HepG2 (cell line): Measurements from ENCODE around the gene CCT8. TPM values are rescaled to one million over a fixed set of nuclear protein-coding genes. Genes with fewer than 3 reads are reported as not detected.
"Not testable (repeated sequence)": the region's sequence is repeated elsewhere in the genome, so short reads cannot be mapped to it uniquely, and the experiment has no call there.

ENCODE experiments used
- ATAC-seq: fragments of 200-7000 bp; cut with Tn5 transposase; 3 replicates; pipeline ENCODE4 v1.9.1; 2020; ENCODE audit warnings: mild to moderate bottlenecking, moderate library complexity
- BruUV-seq: library from RNA; stranded (reverse); fragments of 400-500 nt; replicated peaks from 2 replicates; lab custom pipeline; 2021; lab: Mats Ljungman, UMichigan
- CTCF ChIA-PET: fragments of 300-600 bp; formaldehyde crosslinking; extraction: SDS; loops from one replicate; lab custom pipeline; 2021; ENCODE audit warnings: low total read pairs, inconsistent platforms, low intra/inter-chr PET ratio; lab: Yijun Ruan, JAX
- POLR2A ChIA-PET: fragments of 350-600 bp; sonication (Branson Sonifier 250); formaldehyde crosslinking; loops from one replicate; lab custom pipeline; 2020; ENCODE audit warnings: antibody characterized with exemption, inconsistent platforms; lab: Yijun Ruan, JAX
- DNase-seq: peaks from one replicate; pipeline ENCODE4 v3.0.0-alpha.2; 2015; ENCODE audit warnings: low spot score
- FAIRE-seq: peaks from 3 replicates; lab custom pipeline; 2011; peaks lifted over from hg19 to GRCh38; lab: Jason Lieb, UNC
- H2AFZ ChIP-seq: one replicate; pipeline ENCODE4 v1.6.1; 2011; ENCODE audit warnings: low read length, inconsistent platforms
- H3K27ac ChIP-seq: fragments of 300-600 bp; 3 replicates; pipeline ENCODE4 v1.8.0; 2011; ENCODE audit warnings: mixed run types, mild to moderate bottlenecking, mixed read lengths, low read length, inconsistent platforms; ENCODE audit not compliant: insufficient read depth; ENCODE audit errors: extremely low read length
- H3K27me3 ChIP-seq, 2 experiments: fragments of 200-600 bp in 1 of 2; 2 replicates in 1 of 2; 3 replicates in 1 of 2; pipeline versions ENCODE4 v1.6.0 to v1.8.0; 2011; ENCODE audit warnings: low read length in 2 of 2, mild to moderate bottlenecking in 2 of 2, moderate library complexity in 2 of 2, inconsistent platforms in 1 of 2; ENCODE audit not compliant: insufficient read depth in 2 of 2, control insufficient read depth in 1 of 2
- H3K36me3 ChIP-seq, 2 experiments: fragments of 200-600 bp in 1 of 2; replicated peaks in 1 of 2; 2 replicates in 1 of 2; 3 replicates in 1 of 2; pipeline versions ENCODE4 v1.5.1 to v1.8.0; 2011; ENCODE audit warnings: low read length in 2 of 2, inconsistent platforms in 1 of 2; ENCODE audit not compliant: insufficient read depth in 2 of 2, control insufficient read depth in 1 of 2
- H3K4me1 ChIP-seq: 2 replicates; pipeline ENCODE4 v1.5.1; 2012; ENCODE audit warnings: low read length, inconsistent platforms; ENCODE audit not compliant: insufficient read depth
- H3K4me2 ChIP-seq: 2 replicates; pipeline ENCODE4 v1.6.0; 2011; ENCODE audit warnings: low read depth, low read length, inconsistent platforms
- H3K4me3 ChIP-seq, 3 experiments: fragments of 200-600 bp in 1 of 3; sonication (generic), shearing (Covaris generic) in 1 of 3; replicated peaks in 1 of 3; 2 replicates each; pipeline ENCODE4 v1.5.1; 2011 to 2016; ENCODE audit warnings: low read length in 3 of 3, inconsistent platforms in 2 of 3, low read depth in 2 of 3, mild to moderate bottlenecking in 2 of 3, control low read depth in 1 of 3, mixed read lengths in 1 of 3; ENCODE audit not compliant: insufficient read depth in 1 of 3
- H3K79me2 ChIP-seq: one replicate; pipeline ENCODE4 v1.6.1; 2011; ENCODE audit warnings: low read length, inconsistent platforms; ENCODE audit not compliant: insufficient read depth
- H3K9ac ChIP-seq: 2 replicates; pipeline ENCODE4 v1.6.0; 2011; ENCODE audit warnings: mild to moderate bottlenecking, low read depth, low read length, inconsistent platforms; ENCODE audit not compliant: insufficient read depth
- H3K9me3 ChIP-seq: 2 replicates; pipeline ENCODE4 v1.5.1; 2012; ENCODE audit warnings: mild to moderate bottlenecking, low read length
- H4K20me1 ChIP-seq: 2 replicates; pipeline ENCODE4 v1.6.0; 2011; ENCODE audit warnings: inconsistent platforms, mild to moderate bottlenecking, low read length, moderate library complexity; ENCODE audit not compliant: insufficient read depth
- JARID2 ChIP-seq: sonication (generic); formaldehyde crosslinking; IDR thresholded peaks from 2 replicates; pipeline ENCODE4 v1.8.1; 2023; ENCODE audit warnings: missing genetic modification reagents, inconsistent platforms; ENCODE audit not compliant: insufficient replicate concordance
- ZNF101 ChIP-seq: sonication (generic); formaldehyde crosslinking; IDR thresholded peaks from 2 replicates; pipeline ENCODE4 v1.4.0; 2020; ENCODE audit warnings: mild to moderate bottlenecking, low read depth, missing genetic modification reagents, borderline replicate concordance
- WGBS: methylation state at CpG from one replicate; pipeline ENCODE4 v1.1.6; 2017; ENCODE audit warnings: low lambda C conversion rate; 5-methylcytosine and 5-hydroxymethylcytosine counted together
- in situ Hi-C: cut with HindIII; loops from 2 replicates; pipeline ENCODE4 v1.10.0; 2017; ENCODE audit warnings: low pct_unique_long_range_greater_than_20kb; ENCODE audit not compliant: extremely low pct_ligation_motif_present
- intact Hi-C: fragments of 100-400 bp; cut with micrococcal nuclease; formaldehyde crosslinking; loops from one replicate; pipeline ENCODE4 v1.10.0; 2022; ENCODE audit not compliant: unreplicated experiment
- polyA plus RNA-seq, 8 experiments: library from polyadenylated mRNA; depleted of rRNA in 3 of 8; stranded (reverse) in 7 of 8; unstranded in 1 of 8; fragments of >200 nt; fragmentation: Illumina TruSeq in 4 of 8; extraction: Trizol in 4 of 8; gene quantifications; 2 replicates each; pipeline versions ENCODE4 v1.2.1 to v1.2.3, GENCODE V29; 2011 to 2016; ENCODE audit warnings: low read depth in 4 of 8, missing spikeins in 1 of 8, mixed read lengths in 1 of 8; ENCODE audit not compliant: insufficient read depth in 1 of 8
- total RNA-seq, 5 experiments: library from RNA; depleted of rRNA; stranded (reverse); fragments of >200 nt; fragmentation: Illumina TruSeq; extraction: Trizol; gene quantifications; 2 replicates each; pipeline ENCODE4 v1.2.3, GENCODE V29; 2016; ENCODE audit warnings: low read depth in 1 of 5
- TF ChIP-seq, protein P1 (sequence below): sonication (generic); formaldehyde crosslinking; conservative IDR thresholded peaks from 2 replicates; pipeline ENCODE4 v1.8.1; 2023; ENCODE audit warnings: missing genetic modification reagents

Gene CCT8
- total and polyA plus RNA-seq, 2 of the 13 experiments (the other 11 are each of a cell fraction or from before 2014, with no cell fraction given) = 127 to 325 TPM

DNA sequence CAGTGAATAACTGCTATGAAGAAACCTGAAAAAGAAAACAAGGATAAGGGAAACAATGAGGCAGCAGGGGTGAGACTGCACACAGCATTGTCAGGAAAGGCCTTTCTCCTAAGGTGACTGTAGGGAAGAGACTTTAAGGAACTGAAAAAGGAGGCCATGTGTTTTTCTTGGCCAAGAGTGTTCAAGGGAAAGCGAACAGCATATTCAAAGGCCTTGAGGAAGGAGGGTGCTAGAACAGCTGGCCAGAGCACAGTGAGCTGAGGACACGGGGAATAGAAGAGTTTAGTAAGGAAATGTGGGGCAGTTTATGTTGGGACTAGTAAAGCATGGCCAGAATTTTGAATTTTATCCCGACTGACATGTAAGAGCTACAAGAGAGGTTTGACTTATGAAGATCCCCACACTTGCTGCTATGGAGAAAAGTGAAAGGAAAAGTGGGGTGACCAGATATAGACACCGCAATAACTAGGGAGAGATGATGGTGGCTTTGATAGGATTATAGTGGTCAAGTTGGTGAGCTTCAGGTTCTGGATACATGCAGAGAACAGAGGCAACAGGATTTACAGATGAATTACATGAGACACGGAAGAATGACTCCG is 55.7 kb downstream of the CCT8 start:
- no TSS peak for BruUV-seq
- CTCF ChIA-PET = no interaction called here
- intact Hi-C loops (no loop called here), in situ Hi-C loops (no loop called here)
- ATAC-seq = no peak
- no peaks in the 10 kb centered on the region for H3K27me3 ChIP-seq
- POLR2A ChIA-PET = interaction anchor here (1.7 to 3.9 kb wide), 3 partner anchors 12 to 25 kb away, joined by 3 to 47 read pairs (median 15); partner anchors contain the start of gene LTN1
- 71% methylated on average over 6 of the region's 6 CpGs for WGBS
- DNase-seq = no peak
- H3K36me3 ChIP-seq = 0 out of 5 replicates have a peak, but pooled peaks cover 0 to 1% of the 10 kb centered on the region in 2 experiments
- H4K20me1 ChIP-seq = no peaks in the 10 kb centered on the region
- TF ChIP-seq JARID2 (no peak), ZNF101 (CRISPR knock-in tag) (no peak)
- TF ChIP-seq, protein P1, sequence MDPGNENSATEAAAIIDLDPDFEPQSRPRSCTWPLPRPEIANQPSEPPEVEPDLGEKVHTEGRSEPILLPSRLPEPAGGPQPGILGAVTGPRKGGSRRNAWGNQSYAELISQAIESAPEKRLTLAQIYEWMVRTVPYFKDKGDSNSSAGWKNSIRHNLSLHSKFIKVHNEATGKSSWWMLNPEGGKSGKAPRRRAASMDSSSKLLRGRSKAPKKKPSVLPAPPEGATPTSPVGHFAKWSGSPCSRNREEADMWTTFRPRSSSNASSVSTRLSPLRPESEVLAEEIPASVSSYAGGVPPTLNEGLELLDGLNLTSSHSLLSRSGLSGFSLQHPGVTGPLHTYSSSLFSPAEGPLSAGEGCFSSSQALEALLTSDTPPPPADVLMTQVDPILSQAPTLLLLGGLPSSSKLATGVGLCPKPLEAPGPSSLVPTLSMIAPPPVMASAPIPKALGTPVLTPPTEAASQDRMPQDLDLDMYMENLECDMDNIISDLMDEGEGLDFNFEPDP (CRISPR knock-in tag) = 0 out of 2 replicates have a peak, but pooled peaks have one; percentile 18
- TF ChIP-seq, all 625 proteins: peak for 1
- FAIRE-seq = no peak
- H3K27ac ChIP-seq = peak overlapping the region; percentile 81
- H3K9ac ChIP-seq = peak overlapping the region; percentile 91
- no peak overlapping the region for H2AFZ ChIP-seq
- H3K4me3 ChIP-seq = peak overlapping the region; percentile 75 to 100 (median 87); a peak in 5 of 6 replicates
- H3K4me2 ChIP-seq = peak overlapping the region; percentile 93
- H3K4me1 ChIP-seq = peaks cover 31% of the 10 kb centered on the region
- H3K9me3 ChIP-seq = no peaks in the 10 kb centered on the region
- H3K79me2 ChIP-seq = peaks cover 24% of the 10 kb centered on the region

GRCh38 chr21:29011236-29011635 is 62.2 kb downstream of the CCT8 start:
- H3K4me2 ChIP-seq, H3K27me3 ChIP-seq, intact Hi-C loops, ATAC-seq, H3K79me2 ChIP-seq, H3K4me3 ChIP-seq, BruUV-seq, FAIRE-seq, CTCF ChIA-PET, H3K4me1 ChIP-seq, H3K27ac ChIP-seq, POLR2A ChIA-PET, H3K36me3 ChIP-seq, H3K9ac ChIP-seq, in situ Hi-C loops, H3K9me3 ChIP-seq, DNase-seq, H4K20me1 ChIP-seq, H2AFZ ChIP-seq: not testable (repeated sequence)
- WGBS = 100% methylated on average over 2 of the region's 30 CpGs
